ENCODE data around the gene CDT1. TPM values are rescaled to one million over a fixed set of nuclear protein-coding genes. Genes with fewer than 3 reads are reported as not detected.
A peak's percentile ranks its signal among the peaks of the same experiment; 100 is the strongest.

The CDT1 gene
- total and polyA plus RNA-seq, 10 of the 15 experiments (the other 5 are each of a cell fraction or from before 2014, with no cell fraction given), result 0.50 to 87.6 (median 8.8) TPM

DNA sequence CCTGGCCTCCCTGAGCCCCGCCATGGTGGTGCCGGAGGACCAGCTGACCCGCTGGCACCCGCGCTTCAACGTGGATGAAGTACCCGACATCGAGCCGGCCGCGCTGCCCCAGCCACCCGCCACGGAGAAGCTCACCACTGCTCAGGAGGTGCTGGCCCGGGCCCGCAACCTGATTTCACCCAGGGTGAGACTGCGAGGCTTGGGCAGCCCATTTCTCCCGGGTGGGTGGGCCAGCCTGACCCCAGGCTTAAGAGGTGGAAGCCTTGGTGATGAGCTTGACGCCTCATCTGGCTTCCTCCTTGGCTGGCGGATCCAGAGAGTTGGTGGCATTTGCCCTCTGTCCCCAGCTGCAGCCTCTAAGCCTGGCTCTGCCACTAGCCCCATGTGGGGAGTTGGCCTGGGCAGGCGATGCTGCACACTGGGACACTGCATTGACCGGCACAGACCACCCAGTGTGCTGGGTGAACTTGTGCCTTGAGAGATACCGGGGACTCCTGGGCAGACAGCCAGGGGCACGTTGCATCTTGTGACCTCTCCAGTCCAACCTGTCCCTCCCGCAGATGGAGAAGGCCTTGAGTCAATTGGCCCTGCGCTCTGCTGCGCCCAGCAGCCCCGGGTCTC, 3.0 kb downstream of the CDT1 start:
- no peak for FAIRE-seq
- CTCF ChIA-PET, result interaction anchor here (0.5 kb wide), 1 partner anchor 145 kb away, joined by 3 read pairs; no protein-coding TSS in a partner anchor
- Histone ChIP-seq H3K36me3 (ENCODE audit: control insufficient read depth in 2 of 2, insufficient read depth in 2 of 2, low read length in 1 of 2) (peaks cover 6 to 42% of the 10 kb centered on the region in 2 experiments; a peak in 3 of 4 replicates), H3K4me2 (ENCODE audit: control insufficient read depth, insufficient read depth) (no peak overlapping the region), H3K4me3 (no peak overlapping the region), H3K79me2 (ENCODE audit: control insufficient read depth, insufficient read depth, low read length) (peaks cover 53% of the 10 kb centered on the region), H3K9me3 (replicated peaks; ENCODE audit: control insufficient read depth, insufficient read depth, low read length) (no peaks in the 10 kb centered on the region), H3K27me3 (replicated peaks in 1 of 2; ENCODE audit: control insufficient read depth in 2 of 2, insufficient read depth in 2 of 2, low read length in 1 of 2) (no peaks in the 10 kb centered on the region), H3K4me1 (ENCODE audit: control insufficient read depth, insufficient read depth, low read length) (peaks cover 21% of the 10 kb centered on the region), H3K9ac (ENCODE audit: control insufficient read depth, insufficient read depth, low read length) (no peak overlapping the region), H4K20me1 (ENCODE audit: control insufficient read depth, insufficient read depth) (no peaks in the 10 kb centered on the region), H3K27ac (ENCODE audit: control insufficient read depth, insufficient read depth) (no peak overlapping the region), H2AFZ (ENCODE audit: control insufficient read depth, low read depth, low read length) (no peak overlapping the region)
- RAD21 ChIA-PET (ENCODE audit: unreplicated experiment), result no interaction called here
- in situ Hi-C loops (cut with MboI), result no loop called here
- WGBS (ENCODE audit: insufficient coverage, insufficient replicate concordance, low lambda C conversion rate, missing lambda C conversion rate), result 95% methylated on average over 23 of the region's 27 CpGs
- no peak for DNase-seq (ENCODE audit: low read depth, low spot score)
- SMC1A ChIA-PET (ENCODE audit: uncharacterized antibody, unreplicated experiment), result no interaction called here
- intact Hi-C loops (cut with micrococcal nuclease; ENCODE audit: unreplicated experiment), result no loop called here
- POLR2A ChIA-PET, result no interaction called here
- no TSS peak for BruUV-seq (replicated peaks)
- peak; percentile 31; the same call in 1 of the 2 replicates for TF ChIP-seq POLR2A (IDR thresholded peaks at IDR 0.05; ENCODE audit: low read depth, low read length)
- no peak for TF ChIP-seq MYC (IDR thresholded peaks at IDR 0.05; ENCODE audit: insufficient read depth, insufficient read length, insufficient replicate concordance, low read length, severe bottlenecking)
- no peak for ATAC-seq

GRCh38 chr16:88807142-88807625, 3.6 kb downstream of the CDT1 start:
- Histone ChIP-seq H3K4me2 (ENCODE audit: control insufficient read depth, insufficient read depth) (no peak overlapping the region), H3K27me3 (replicated peaks in 1 of 2; ENCODE audit: control insufficient read depth in 2 of 2, insufficient read depth in 2 of 2, low read length in 1 of 2) (no peaks in the 10 kb centered on the region), H2AFZ (ENCODE audit: control insufficient read depth, low read depth, low read length) (no peak overlapping the region), H3K27ac (ENCODE audit: control insufficient read depth, insufficient read depth) (no peak overlapping the region), H3K36me3 (ENCODE audit: control insufficient read depth in 2 of 2, insufficient read depth in 2 of 2, low read length in 1 of 2) (peaks cover 6 to 42% of the 10 kb centered on the region in 2 experiments; a peak in 3 of 4 replicates), H3K4me3 (no peak overlapping the region), H3K9me3 (replicated peaks; ENCODE audit: control insufficient read depth, insufficient read depth, low read length) (no peaks in the 10 kb centered on the region), H3K9ac (ENCODE audit: control insufficient read depth, insufficient read depth, low read length) (no peak overlapping the region), H3K79me2 (ENCODE audit: control insufficient read depth, insufficient read depth, low read length) (peaks cover 54% of the 10 kb centered on the region), H3K4me1 (ENCODE audit: control insufficient read depth, insufficient read depth, low read length) (peaks cover 17% of the 10 kb centered on the region), H4K20me1 (ENCODE audit: control insufficient read depth, insufficient read depth) (no peaks in the 10 kb centered on the region)
- ChIA-PET CTCF (no interaction called here), SMC1A (ENCODE audit: uncharacterized antibody, unreplicated experiment) (no interaction called here), POLR2A (no interaction called here), RAD21 (ENCODE audit: unreplicated experiment) (no interaction called here)
- FAIRE-seq (no peak), DNase-seq (ENCODE audit: low read depth, low spot score) (no peak), ATAC-seq (no peak)
- TF ChIP-seq GABPA (IDR thresholded peaks at IDR 0.05; ENCODE audit: low read depth), result no peak
- peak; percentile 57; the same call in 1 of the 2 replicates for TF ChIP-seq POLR2A (IDR thresholded peaks at IDR 0.05; ENCODE audit: low read depth, low read length)
- TF ChIP-seq REST (IDR thresholded peaks at IDR 0.05; ENCODE audit: low read depth, low read length), result no peak
- in situ Hi-C loops (cut with MboI), result no loop called here
- intact Hi-C loops (cut with micrococcal nuclease; ENCODE audit: unreplicated experiment), result no loop called here
- no TSS peak for BruUV-seq (replicated peaks)
- 98% methylated on average over 24 of the region's 24 CpGs for WGBS (ENCODE audit: insufficient coverage, insufficient replicate concordance, low lambda C conversion rate, missing lambda C conversion rate)
